IMR-90 (cell line): ENCODE measurements around the gene ARSJ. TPM values are rescaled to one million over a fixed set of nuclear protein-coding genes. Genes with fewer than 3 reads are reported as not detected.

Experiments
- ATAC-seq: fragments of 200-7000 bp; cut with Tn5 transposase; 2 replicates; pipeline ENCODE4 v1.9.1; 2020; ENCODE audit warnings: low read depth, mild to moderate bottlenecking, moderate library complexity
- BruUV-seq: library from RNA; stranded (reverse); fragments of 400-500 nt; replicated peaks from 2 replicates; lab custom pipeline; 2021; lab: Mats Ljungman, UMichigan
- CTCF ChIA-PET: fragments of 300-600 bp; formaldehyde crosslinking; extraction: SDS; loops from one replicate; lab custom pipeline; 2021; ENCODE audit warnings: antibody characterized with exemption; lab: Yijun Ruan, JAX
- POLR2A ChIA-PET: fragments of 300-600 bp; sonication (Branson Sonifier 250); formaldehyde crosslinking; loops from one replicate; lab custom pipeline; 2022; ENCODE audit warnings: antibody characterized with exemption; ENCODE audit not compliant: unreplicated experiment; lab: Charles Lee
- DNase-seq: peaks from one replicate; pipeline ENCODE4 v3.0.0; 2013
- H2AFZ ChIP-seq: replicated peaks from 2 replicates; pipeline ENCODE3; 2013; ENCODE audit warnings: low read length, mild to moderate bottlenecking; ENCODE audit not compliant: poor library complexity
- H2AK5ac ChIP-seq: 2 replicates; pipeline ENCODE4 v1.6.1; 2013; ENCODE audit warnings: low read depth, low read length, inconsistent platforms
- H2AK9ac ChIP-seq: replicated peaks from 2 replicates; pipeline ENCODE3; 2013; ENCODE audit warnings: mild to moderate bottlenecking, low read depth, low read length, moderate library complexity; ENCODE audit not compliant: poor library complexity
- H2BK120ac ChIP-seq: 2 replicates; pipeline ENCODE4 v1.6.1; 2013; ENCODE audit warnings: low read depth, low read length, inconsistent platforms
- H2BK15ac ChIP-seq: 3 replicates; pipeline ENCODE4 v1.6.1; 2013; ENCODE audit warnings: low read depth, low read length, inconsistent platforms
- H2BK20ac ChIP-seq: 2 replicates; pipeline ENCODE4 v1.6.1; 2013; ENCODE audit warnings: low read depth, mild to moderate bottlenecking, inconsistent platforms, low read length, moderate library complexity
- H2BK5ac ChIP-seq: 2 replicates; pipeline ENCODE4 v1.6.1; 2013; ENCODE audit warnings: mild to moderate bottlenecking, low read depth, low read length, inconsistent platforms; ENCODE audit not compliant: poor library complexity, severe bottlenecking
- H3K14ac ChIP-seq: replicated peaks from 2 replicates; pipeline ENCODE4 v1.6.1; 2013; ENCODE audit warnings: low read depth, low read length, inconsistent platforms
- H3K18ac ChIP-seq: 2 replicates; pipeline ENCODE4 v1.6.1; 2013; ENCODE audit warnings: low read depth, low read length, control low read depth
- H3K23ac ChIP-seq: 2 replicates; pipeline ENCODE4 v1.6.1; 2013; ENCODE audit warnings: low read depth, low read length, inconsistent platforms
- H3K27ac ChIP-seq: 2 replicates; pipeline ENCODE4 v1.5.1; 2013; ENCODE audit warnings: mild to moderate bottlenecking, control low read depth, low read length; ENCODE audit not compliant: insufficient read depth
- H3K27me3 ChIP-seq: 2 replicates; pipeline ENCODE4 v1.6.1; 2013; ENCODE audit warnings: low read length; ENCODE audit not compliant: control insufficient read depth, insufficient read depth
- H3K36me3 ChIP-seq: 2 replicates; pipeline ENCODE4 v1.6.1; 2013; ENCODE audit warnings: low read length, mixed read lengths; ENCODE audit not compliant: control insufficient read depth, insufficient read depth
- H3K4ac ChIP-seq: 2 replicates; pipeline ENCODE4 v1.6.1; 2013; ENCODE audit warnings: low read depth, low read length, inconsistent platforms
- H3K4me1 ChIP-seq: 2 replicates; pipeline ENCODE4 v1.6.1; 2013; ENCODE audit warnings: low read length, mixed read lengths; ENCODE audit not compliant: control insufficient read depth, insufficient read depth
- H3K4me2 ChIP-seq: 2 replicates; pipeline ENCODE4 v1.6.1; 2013; ENCODE audit warnings: low read depth, mild to moderate bottlenecking, control low read depth, low read length, moderate library complexity
- H3K4me3 ChIP-seq: 2 replicates; pipeline ENCODE4 v1.5.1; 2013; ENCODE audit warnings: low read depth, mild to moderate bottlenecking, control low read depth, low read length, moderate library complexity; ENCODE audit not compliant: insufficient read depth
- H3K56ac ChIP-seq: 2 replicates; pipeline ENCODE4 v1.6.1; 2013; ENCODE audit warnings: low read length, inconsistent platforms; ENCODE audit not compliant: insufficient read depth; ENCODE audit errors: extremely low read depth
- H3K79me1 ChIP-seq, 2 experiments: 2 replicates each; pipeline ENCODE4 v1.6.1; 2013; ENCODE audit warnings: low read length in 2 of 2, inconsistent platforms in 1 of 2, low read depth in 1 of 2
- H3K9ac ChIP-seq: 2 replicates; pipeline ENCODE4 v1.6.1; 2013; ENCODE audit warnings: low read depth, low read length, control low read depth
- H3K9me1 ChIP-seq: 2 replicates; pipeline ENCODE4 v1.6.1; 2013; ENCODE audit warnings: low read length, inconsistent platforms; ENCODE audit not compliant: insufficient read depth
- H3K9me3 ChIP-seq: 2 replicates; pipeline ENCODE4 v1.6.1; 2013; ENCODE audit warnings: low read length; ENCODE audit not compliant: control insufficient read depth, insufficient read depth
- H4K20me1 ChIP-seq: 2 replicates; pipeline ENCODE4 v1.6.1; 2013; ENCODE audit warnings: low read length, inconsistent platforms; ENCODE audit not compliant: insufficient read depth
- H4K5ac ChIP-seq: 2 replicates; pipeline ENCODE4 v1.6.1; 2013; ENCODE audit warnings: mild to moderate bottlenecking, low read depth, low read length, control low read depth
- H4K8ac ChIP-seq, 2 experiments: 2 replicates each; pipeline ENCODE4 v1.6.1; 2013; ENCODE audit warnings: low read depth in 2 of 2, low read length in 2 of 2, control low read depth in 1 of 2, inconsistent platforms in 1 of 2
- H4K91ac ChIP-seq: 2 replicates; pipeline ENCODE4 v1.6.1; 2013; ENCODE audit warnings: low read depth, low read length, inconsistent platforms; ENCODE audit not compliant: insufficient read depth
- FOS ChIP-seq: fragments of 150-350 bp; IDR thresholded peaks from 2 replicates; pipeline ENCODE4 v1.6.1; 2016; ENCODE audit warnings: low read depth, low read length
- RCOR1 ChIP-seq: IDR thresholded peaks from 2 replicates; pipeline ENCODE4 v1.6.1; 2012; ENCODE audit warnings: mild to moderate bottlenecking, low read length, improper control_type of control experiment; ENCODE audit not compliant: insufficient replicate concordance
- WGBS, 2 experiments: methylation state at CpG; one replicate each; pipeline versions ENCODE4 v1.1.5 to v1.1.7; 2013; ENCODE audit warnings: missing lambda C conversion rate in 2 of 2; ENCODE audit not compliant: insufficient read length in 1 of 2; ENCODE audit errors: extremely low coverage in 2 of 2; 5-methylcytosine and 5-hydroxymethylcytosine counted together
- dilution Hi-C: fragments of 300-500 bp; cut with HindIII; formaldehyde crosslinking; loops from one replicate; pipeline ENCODE4 v1.14.3; 2018; ENCODE audit warnings: low sequenced_read_pairs; ENCODE audit not compliant: unreplicated experiment
- in situ Hi-C: fragments of 300-500 bp; cut with MboI; formaldehyde crosslinking; loops from 3 replicates; pipeline ENCODE4 v1.14.3; 2019; ENCODE audit warnings: low sequenced_read_pairs, inconsistent platforms, mixed read lengths
- intact Hi-C: fragments of 100-400 bp; cut with micrococcal nuclease; formaldehyde crosslinking; loops from 2 replicates; pipeline ENCODE4 v1.10.0; 2022
- polyA plus RNA-seq, 3 experiments: library from polyadenylated mRNA; depleted of rRNA; stranded (reverse); fragments of >200 nt; gene quantifications; 2 replicates each; pipeline ENCODE4 v1.2.3, GENCODE V29; 2012; ENCODE audit warnings: low replicate concordance in 1 of 3
- total RNA-seq: library from RNA; depleted of rRNA; stranded (reverse); fragments of >200 nt; gene quantifications from 2 replicates; pipeline ENCODE4 v1.2.3, GENCODE V29; 2012

ARSJ gene
- total and polyA plus RNA-seq, 2 of the 4 experiments (the other 2 are of a cell fraction): 47.7 to 143 TPM

- peak overlapping the region; percentile 85 for H4K5ac ChIP-seq
- peak overlapping the region; percentile 11; the same call in 1 of the 2 replicates for H3K14ac ChIP-seq
- intact Hi-C loops (no loop called here), dilution Hi-C loops (no loop called here), in situ Hi-C loops (no loop called here)
- H3K56ac ChIP-seq: peak overlapping the region; percentile 5; the same call in 1 of the 2 replicates
- TF ChIP-seq RCOR1: no peak
- TF ChIP-seq FOS: 0 out of 2 replicates have a peak, but pooled peaks have one; percentile 26
- H3K9ac ChIP-seq: peak overlapping the region; percentile 59; the same call in 1 of the 2 replicates
- H2BK5ac ChIP-seq: peak overlapping the region; percentile 78
- peak overlapping the region; percentile 16; the same call in 1 of the 2 replicates for H3K4me3 ChIP-seq
- H3K4me2 ChIP-seq: peak overlapping the region; percentile 98
- peak overlapping the region; percentile 9; the same call in 1 of the 2 replicates for H3K4ac ChIP-seq
- H3K27ac ChIP-seq: peak overlapping the region; percentile 68
- H4K8ac ChIP-seq: 0 out of 4 replicates have a peak overlapping the region, but pooled peaks of 1 of the 2 experiments have one; percentile 2
- peaks cover 15% of the 10 kb centered on the region for H3K4me1 ChIP-seq
- WGBS, 2 experiments: no CpG with 5 or more reads among the region's 1 CpG
- no peaks in the 10 kb centered on the region for H3K9me3 ChIP-seq
- H2BK20ac ChIP-seq: peak overlapping the region; percentile 5; the same call in 1 of the 2 replicates
- POLR2A ChIA-PET: no interaction called here
- peaks cover 4% of the 10 kb centered on the region; the same call in 1 of the 2 replicates for H3K36me3 ChIP-seq
- no peak overlapping the region for H2AK9ac ChIP-seq
- H3K79me1 ChIP-seq: peaks cover 23 to 68% of the 10 kb centered on the region in 2 experiments
- H3K23ac ChIP-seq: no peak overlapping the region
- no peaks in the 10 kb centered on the region for H3K27me3 ChIP-seq
- H2BK15ac ChIP-seq: no peak overlapping the region
- peak overlapping the region; percentile 85 for H3K18ac ChIP-seq
- ATAC-seq: peak; percentile 31
- H4K91ac ChIP-seq: peak overlapping the region; percentile 4; the same call in 1 of the 2 replicates
- peaks cover 10% of the 10 kb centered on the region; the same call in 1 of the 2 replicates for H4K20me1 ChIP-seq
- H2BK120ac ChIP-seq: peak overlapping the region; percentile 40; the same call in 1 of the 2 replicates
- H3K9me1 ChIP-seq: peaks cover 13% of the 10 kb centered on the region
- no peak overlapping the region for H2AFZ ChIP-seq
- no peak overlapping the region for H2AK5ac ChIP-seq
- BruUV-seq: no TSS peak
- DNase-seq: peak; percentile 71
- CTCF ChIA-PET: interaction anchor here (1.1 to 1.6 kb wide), 2 partner anchors 13 to 25 kb away, joined by 3 read pairs; no protein-coding TSS in a partner anchor
Measured at GRCh38 chr4:113945906-113946305, 33.5 kb downstream of the ARSJ start.
